GM15510 (cell line): ENCODE results near the gene CABCOCO1.

ENCODE experiments used
- POLR2A ChIP-seq: IDR thresholded peaks from 3 replicates; pipeline ENCODE4 v1.6.1; 2011; ENCODE audit warnings: borderline replicate concordance; ENCODE audit not compliant: insufficient read length; ENCODE audit errors: extremely low read depth

The CABCOCO1 gene

DNA sequence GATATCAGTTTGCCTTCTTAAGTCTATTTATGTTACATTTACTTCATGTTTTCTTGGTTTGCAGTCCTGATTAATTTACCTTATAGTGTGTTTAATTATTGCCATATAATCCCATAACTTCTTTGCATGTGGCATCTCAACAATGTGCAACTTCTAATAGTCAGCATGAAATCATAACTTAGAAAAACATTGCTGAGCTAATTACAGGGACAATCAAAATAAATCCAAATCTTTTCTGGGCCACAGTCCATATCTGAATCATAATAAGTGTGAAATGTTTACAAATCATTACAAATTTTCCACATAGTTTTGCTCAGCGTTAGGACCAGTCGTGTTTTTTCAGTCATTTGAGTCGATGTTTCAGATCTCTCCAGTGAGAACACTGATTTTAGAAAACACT is 29.1 kb upstream of the CABCOCO1 start:
- TF ChIP-seq POLR2A = no peak

DNA sequence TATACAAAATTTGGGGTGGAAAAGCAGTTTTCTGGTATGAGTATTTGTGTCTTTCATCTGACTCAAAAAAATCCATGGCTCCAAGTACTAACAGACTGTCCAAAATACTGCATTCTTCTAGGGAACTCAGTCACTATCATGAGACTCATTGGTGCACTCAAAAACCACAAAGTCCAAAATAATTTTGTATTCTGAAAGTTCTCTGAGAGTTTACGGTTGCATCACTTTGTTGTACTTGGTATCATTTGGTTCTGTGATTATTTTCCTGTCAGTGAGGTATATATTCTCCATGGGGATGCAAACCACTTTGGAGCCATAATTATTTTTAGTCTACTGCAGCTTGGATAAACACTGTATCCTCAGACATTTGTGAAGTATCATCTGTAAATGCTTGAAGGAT is 28.0 kb upstream of the CABCOCO1 start:
- TF ChIP-seq POLR2A = no peak

DNA sequence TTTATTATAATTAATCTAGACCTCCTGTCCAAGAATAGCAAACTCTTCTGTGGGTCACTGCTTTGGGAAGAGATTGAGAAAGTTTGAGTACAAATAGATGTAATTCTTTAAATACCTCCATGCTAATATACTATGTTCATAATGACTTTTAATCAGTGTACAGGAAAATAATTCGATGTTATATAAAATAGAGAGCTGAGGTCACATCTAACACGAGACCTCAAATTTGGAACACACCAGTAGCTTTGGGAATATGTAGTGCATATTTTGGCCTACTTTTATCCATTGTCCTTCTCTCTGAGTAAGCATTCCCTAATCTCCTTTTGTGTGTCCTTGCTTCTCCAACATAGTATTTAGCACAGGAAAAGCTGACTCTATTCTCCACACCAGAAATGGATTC is 27.3 kb upstream of the CABCOCO1 start:
- TF ChIP-seq POLR2A = no peak

DNA sequence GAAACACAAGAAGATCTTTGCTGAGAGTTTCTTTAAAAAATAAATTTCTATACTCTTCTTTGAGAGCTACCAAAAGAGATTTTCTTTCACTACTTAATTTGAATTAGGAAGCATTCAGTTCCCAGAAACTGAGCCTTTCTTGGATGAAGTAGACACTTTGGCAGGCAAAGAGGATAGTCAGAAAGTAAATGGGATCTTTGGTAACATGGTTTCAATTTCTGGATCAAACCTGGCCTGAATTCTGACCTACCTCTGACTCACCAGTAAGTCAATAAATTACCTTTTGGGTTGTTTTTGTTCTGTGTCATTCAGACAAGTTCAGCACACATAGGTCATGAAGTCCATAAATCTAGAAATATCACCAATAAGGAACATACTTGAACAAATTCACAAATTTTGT is 26.8 kb upstream of the CABCOCO1 start:
- TF ChIP-seq POLR2A = no peak

DNA sequence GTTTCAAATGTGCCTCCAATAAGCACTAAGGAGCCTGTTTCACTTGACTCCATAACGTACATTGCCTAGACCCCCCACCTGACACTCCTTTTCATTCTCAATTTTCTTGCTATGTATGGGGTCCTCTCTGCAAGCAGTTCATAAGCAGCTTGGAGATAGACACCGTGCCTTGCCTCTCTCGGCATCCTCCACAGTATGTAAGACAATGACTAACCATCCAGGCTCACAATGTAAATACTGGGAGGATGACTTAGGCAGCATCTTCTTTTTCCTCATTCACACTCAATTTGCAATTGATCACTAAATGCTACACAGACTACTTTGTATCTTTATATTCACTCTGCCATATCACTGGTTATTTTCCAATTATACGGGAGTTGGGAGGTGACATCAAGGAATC is 22.8 kb upstream of the CABCOCO1 start:
- TF ChIP-seq POLR2A = no peak

DNA sequence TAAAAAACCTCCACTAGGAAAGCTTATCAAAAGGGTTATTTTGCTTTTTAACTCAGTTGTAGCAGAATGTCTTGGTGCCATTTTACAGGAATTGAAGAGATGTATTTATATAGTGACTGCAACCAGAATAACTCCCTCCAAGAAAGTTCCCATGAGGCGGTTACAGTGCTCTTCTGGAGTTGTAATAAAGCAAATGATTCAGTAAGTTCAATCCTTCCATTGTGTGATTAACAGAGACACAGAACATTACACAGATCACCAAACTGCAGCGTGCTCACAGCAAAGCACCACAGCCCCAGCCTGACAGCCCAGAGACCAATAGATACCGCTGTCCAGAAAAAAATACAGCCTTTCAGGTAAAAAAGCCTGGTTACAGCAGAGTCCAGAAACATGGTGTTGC is 21.9 kb upstream of the CABCOCO1 start:
- TF ChIP-seq POLR2A = no peak

DNA sequence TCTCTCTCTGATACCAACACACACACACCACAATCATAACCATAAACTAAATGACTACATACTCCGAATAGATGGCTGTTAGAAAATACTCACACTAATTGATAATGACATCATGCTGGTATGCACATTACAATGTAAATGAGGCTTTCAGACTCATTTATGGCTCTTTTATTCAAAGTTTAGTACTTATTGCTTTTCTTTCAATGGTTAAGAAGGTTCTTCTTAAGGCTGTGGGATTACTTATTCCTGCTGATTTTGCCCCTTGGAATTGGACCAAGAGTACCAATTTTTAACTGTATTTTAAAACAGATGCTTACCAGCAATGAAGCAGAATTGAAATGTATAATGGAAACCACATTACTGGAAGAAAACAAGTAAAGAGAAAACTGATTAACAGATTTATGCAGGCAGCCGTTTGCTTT is 20.6 kb upstream of the CABCOCO1 start:
- no peak for TF ChIP-seq POLR2A

DNA sequence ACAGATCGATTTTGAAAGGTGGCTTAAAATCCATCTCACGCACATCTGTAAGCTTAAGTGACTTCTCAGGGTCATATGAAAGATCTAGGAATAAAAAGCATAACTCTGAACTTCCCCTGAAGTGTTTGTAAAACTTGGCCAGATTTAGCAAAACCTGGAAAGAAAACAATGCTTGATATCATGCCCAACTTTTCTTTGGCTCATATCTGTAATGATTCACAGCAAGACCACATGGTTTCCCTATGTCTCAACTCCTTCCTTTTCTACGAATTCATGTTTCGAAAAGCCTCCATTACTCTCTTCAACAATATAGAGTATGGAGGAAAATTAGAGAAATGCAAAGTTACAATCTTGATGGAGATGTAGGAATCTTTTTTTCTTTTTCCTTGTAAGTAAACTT is 20.1 kb upstream of the CABCOCO1 start:
- no peak for TF ChIP-seq POLR2A

DNA sequence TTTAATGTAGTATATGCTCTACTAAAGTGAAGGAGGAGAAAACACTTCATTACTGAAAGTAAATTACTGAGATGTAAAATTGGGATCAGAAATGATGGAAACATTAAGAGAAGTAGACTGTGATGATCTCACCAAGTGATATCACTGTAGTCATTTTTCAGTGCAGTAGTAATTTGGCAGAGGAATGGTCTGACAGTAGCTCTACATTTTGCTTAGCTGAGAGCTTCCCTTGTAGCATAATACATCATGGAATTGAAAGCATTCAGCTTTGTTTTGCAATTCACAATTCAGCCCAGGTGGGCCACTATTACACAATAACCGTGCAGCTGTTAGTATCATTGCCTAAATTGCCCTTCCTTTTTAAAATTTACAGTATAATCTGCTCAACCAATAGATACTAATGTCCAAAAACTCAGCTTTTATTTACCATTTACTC is 19.4 kb upstream of the CABCOCO1 start:
- no peak for TF ChIP-seq POLR2A

DNA sequence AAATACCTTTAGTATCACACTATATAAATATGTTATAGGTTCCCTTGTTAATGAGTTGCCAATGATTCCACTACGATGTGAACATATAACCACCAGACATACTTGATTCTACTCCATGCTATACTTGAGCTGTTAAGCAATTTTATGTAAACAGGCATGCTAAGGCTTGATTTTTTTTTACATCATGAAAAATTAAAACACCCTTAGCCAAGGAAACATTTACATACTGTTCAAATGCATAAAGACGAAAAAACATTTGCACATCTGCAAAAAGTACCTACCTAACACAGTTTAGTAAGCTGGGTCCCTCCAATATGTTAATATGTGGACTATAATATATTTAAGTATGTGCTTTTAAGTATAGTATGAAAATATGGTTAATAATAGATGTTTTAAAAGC is 9.0 kb upstream of the CABCOCO1 start:
- TF ChIP-seq POLR2A = no peak

DNA sequence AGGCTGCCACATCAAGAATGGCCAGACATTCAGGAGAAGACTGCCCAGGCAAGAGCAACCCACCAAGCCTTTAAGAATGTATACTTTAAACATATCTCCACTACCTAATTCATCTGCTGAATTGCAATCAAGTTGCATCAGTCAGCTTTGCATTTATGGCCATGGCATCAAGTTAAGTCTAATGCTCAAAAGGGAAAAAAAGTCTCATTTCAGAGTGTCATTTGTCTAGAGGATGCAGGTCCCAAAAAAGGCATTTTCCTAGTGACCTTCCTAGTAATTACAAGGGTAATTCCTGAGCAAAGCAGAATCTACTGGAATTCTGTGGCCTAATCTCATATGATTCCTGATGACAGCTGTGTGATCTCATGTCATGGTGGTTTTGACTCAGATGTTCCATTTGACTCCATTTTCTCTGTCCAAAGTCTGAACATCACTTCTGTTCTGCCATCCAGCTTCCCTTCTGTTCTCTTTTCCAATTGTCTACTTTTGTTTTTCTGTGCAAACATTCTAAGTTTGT is 7.3 kb upstream of the CABCOCO1 start:
- TF ChIP-seq POLR2A = no peak

DNA sequence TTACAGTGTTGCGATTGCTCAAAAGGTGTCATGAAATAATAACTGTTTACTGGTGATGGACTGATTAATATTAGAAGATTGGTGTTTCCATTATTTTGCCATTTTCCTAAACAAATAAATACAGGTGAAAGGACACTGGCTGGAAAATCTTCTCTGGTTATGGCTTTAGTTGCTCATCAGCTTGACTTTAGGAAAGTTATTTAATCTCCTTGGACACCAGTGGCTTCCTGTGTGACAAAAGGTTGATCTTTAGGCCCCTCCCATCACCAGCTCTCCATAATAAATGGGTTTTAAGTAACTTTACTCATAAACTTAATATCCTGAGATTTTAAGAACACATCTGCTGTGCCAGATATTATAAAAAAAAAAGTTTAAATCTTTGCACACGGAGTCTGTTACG is 737 bp downstream of the CABCOCO1 start:
- no peak for TF ChIP-seq POLR2A

DNA sequence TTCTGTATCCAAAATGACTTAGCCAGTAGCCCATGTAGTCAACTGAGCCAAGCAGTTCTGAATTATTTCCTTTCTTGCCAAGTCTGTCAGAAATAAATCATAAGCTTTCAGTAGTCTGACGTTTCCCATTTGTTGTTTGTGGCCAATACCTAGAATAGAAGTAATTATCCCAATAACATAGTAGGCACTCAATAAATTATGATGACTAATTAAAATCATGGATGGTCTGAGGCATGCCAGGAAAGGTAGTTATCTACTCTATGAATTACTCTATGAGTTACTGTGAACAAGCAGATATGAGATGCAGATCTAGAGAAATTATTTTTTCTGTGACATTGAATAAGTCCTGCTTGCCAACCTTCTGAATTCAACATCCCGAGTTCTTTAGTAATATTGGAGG is 2.3 kb downstream of the CABCOCO1 start:
- TF ChIP-seq POLR2A = no peak

DNA sequence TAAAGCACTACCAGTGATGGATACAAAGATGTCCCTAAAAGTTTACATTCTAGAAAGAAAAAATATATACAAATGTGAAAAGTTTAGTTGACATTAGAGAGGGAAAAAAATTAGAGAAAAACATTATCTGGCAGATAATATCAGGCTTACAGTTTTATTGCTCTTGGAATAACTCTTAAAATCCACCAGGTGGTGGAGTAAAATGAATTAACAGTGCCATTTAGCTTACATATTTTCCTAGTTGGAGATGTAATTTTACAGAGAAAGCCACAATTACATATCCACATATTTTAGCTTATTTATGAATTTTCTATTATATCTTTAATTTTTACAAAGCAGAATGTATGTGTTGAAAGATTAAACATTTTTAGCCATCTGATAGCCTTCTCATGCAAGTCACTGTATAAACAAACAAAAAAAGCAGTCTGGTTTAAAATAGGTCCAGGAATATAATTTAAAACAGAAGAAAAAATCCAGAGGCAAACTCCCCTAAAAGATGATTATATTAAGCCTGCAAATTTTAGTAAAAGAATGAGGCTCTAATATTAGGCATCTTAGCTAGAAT is 6.5 kb downstream of the CABCOCO1 start:
- no peak for TF ChIP-seq POLR2A

DNA sequence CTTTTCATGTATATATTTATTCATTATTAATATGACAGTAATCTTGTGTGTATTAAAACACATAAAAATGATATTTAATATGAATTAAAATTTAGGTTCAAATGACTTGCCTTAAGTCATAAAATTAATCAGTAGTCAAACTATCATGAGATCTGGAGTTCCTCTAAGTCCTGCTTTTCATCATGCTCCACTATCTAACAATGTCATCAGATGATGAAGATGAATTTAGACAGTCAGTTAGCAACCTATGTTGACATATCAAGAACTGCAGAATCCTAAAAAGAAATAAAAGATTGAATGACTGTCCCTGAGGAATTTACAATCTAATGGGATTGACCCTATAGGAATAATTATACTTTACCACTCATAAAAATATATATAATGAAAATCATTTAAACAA is 7.1 kb downstream of the CABCOCO1 start:
- TF ChIP-seq POLR2A = no peak

DNA sequence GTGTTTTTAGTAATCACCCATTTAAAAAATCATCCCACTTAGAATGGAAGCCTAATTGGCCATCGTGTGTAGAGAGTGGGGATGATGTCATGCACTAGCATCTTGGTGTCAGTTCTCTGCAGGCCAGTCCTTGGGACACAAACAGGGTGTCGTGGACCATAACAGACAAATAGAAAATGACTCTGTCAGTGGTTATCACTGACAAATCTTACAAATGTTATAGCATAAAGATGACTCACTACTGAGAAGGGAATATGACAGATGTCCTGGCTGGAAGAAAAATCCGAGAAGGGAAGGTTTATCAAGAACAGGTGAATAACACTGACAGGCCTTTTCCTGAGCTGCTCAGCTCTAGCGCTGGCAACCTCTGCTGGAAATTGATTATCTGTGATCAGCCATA is 10.6 kb downstream of the CABCOCO1 start:
- no peak for TF ChIP-seq POLR2A

DNA sequence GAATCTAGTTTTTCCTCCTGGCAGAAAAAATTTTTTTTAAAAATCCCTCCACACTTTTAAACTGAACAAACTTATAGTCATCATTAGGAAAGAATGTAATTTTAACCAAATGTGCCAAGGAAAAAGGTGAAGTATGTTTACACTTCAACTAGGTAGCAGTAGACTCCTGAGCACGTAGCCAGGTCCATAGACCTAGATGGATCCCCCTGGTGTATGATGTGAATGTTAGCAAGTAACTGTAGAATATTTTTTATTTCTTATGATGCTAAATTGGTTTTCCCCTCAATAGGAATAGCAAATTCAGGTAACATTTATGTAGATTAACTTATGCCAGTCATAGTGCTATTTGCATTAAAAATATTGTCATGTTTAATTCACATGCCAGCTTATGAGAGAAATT is 19.6 kb downstream of the CABCOCO1 start:
- no peak for TF ChIP-seq POLR2A

DNA sequence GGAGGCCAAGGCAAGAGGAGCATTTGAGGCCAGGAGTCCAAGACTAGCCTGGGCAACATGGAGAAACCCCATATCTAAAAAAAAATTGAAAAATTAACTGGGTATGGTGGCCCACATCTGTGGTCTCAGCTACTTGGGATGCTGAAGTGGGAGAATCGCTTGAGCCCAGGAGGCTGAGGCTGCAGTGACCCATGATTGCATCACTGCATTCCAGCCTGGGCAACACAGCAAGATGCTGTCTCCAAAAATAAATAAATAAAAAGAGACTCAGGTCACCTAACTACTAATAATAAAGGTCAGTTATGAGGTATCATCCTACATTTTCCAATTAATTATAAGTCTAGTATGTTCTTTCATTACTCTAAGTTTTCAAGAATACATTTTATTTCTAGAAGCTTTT is 20.6 kb downstream of the CABCOCO1 start:
- TF ChIP-seq POLR2A = no peak

DNA sequence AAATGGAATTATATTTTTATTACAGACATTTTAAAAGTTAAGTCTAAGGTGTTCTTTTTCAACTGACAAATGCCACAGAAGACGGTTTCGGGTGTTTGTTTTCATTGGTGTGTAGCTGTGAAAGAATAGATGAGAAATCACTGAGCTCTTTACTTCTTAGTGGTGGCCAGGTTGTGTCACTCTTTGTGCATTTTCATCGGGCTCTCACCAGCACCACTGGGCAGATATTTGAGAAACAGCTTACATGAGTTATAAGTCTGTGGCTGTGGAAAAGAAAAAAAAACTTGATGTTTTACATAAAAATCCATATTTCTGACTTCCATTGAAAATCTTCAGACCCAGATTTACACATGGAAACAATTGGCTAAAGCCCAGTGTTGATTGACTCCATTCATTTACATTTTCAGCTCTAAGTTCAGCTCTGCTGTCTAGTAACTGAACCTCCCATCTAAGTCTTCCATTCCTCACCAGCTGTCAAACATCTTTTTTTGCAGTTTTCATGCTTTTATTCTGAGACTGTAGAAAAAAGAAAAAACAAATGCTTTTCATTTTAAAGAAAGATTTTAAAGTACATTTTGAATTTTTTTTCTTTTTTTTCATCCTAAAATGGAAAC is 22.3 kb downstream of the CABCOCO1 start:
- no peak for TF ChIP-seq POLR2A
